ENCODE measurements around the gene ZNF316.
"Not testable (repeated sequence)": the region's sequence is repeated elsewhere in the genome, so short reads cannot be mapped to it uniquely, and the experiment has no call there.

The ZNF316 gene

DNA sequence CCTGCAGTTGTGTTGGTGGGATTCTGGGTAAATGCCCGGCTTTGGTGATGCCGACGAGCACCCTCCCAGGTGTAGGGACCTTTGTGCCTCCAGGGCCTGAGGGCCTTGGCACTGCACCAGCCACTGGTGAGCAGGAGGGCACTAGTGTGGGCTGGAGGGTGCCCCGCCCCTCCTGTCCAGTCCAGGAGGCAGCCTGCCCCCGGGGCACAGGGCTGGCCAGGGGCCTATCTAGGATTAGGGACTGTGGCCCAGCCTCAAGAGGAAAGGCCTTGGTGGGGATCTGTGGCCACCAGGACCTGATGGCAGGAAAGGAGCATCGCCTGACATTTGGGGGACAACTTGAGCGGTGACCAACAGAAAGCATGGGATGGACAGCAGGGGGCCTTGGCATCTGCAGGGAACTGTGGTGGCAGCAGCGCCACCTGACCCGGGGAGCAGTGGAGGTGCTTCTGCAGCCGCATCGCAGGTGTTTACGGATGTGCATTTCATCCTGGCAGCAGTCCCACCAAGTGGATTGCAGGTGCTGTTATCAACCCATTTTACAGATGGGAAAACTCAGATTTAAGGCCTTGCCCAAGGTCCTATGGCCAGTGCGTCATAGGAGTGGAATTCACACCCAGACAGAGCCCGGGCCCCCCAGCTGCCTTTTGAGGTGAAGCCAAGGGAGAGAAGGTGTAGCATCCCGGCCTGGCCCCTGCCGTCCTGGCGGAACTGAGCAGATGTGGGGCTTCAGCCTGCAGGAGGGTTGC lies 11.1 kb downstream of the ZNF316 start:
- DNase-seq: no peak

GRCh38 chr7:6648815-6649104 lies 11.6 kb downstream of the ZNF316 start:
- no peak for DNase-seq

DNA sequence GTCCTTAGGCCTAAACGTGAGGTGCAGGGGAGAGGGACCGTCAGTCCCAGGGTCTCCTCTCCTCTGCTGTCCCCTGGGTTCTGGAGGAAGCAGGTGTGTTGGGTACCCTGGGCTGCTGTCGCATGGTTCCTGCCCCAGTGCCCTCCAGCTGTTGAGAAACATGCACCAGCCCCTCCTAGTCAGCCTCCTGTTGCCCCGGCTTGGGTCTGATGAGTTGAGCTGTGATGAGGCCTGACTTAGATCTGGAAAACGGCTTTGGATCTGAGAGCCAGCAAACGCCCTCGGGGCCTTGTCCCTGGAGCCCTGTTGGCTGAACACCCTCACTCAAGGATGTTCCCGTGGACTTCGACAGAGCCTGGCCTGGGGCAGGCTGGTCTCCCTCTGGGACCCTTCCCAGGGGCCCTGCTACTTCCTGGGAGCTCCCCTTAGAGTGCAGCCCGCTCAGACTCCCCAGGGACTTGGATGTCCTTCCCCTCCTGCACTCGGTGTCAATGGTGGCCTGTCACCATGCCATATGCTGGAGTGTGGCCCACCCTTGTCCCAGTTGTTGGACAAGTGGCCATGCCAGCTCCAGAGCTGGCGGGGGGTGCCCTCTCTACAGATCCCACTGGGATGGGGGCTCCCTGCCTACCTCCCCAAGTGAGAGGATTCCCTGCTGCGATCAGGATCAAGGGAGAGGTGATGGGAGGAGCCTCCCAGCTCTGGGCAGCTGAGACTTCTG lies 12.3 kb downstream of the ZNF316 start:
- DNase-seq: no peak

DNA sequence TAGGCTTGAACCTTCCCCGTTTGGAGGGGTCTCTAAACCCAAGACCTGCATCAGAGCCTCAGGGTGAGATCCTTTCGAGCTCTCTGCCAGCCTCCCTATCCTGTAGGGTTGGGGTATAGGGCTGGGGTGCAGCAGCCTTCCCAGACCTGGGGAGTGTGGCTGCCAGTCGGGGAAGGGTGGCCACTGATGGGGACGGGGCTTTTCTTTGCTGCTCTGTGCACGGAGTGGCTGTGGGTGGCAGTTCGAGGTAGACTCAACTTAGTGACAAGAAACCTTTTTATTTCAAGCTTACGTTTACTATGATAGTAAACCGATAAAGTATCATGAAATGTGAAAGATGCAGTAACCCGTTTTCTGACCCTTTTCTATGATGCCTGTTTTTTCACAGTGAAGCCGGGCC lies 13.0 kb downstream of the ZNF316 start:
- no peak for DNase-seq

- no peak for DNase-seq
Measured at GRCh38 chr7:6650521-6651011, 13.4 kb downstream of the ZNF316 start.

DNA sequence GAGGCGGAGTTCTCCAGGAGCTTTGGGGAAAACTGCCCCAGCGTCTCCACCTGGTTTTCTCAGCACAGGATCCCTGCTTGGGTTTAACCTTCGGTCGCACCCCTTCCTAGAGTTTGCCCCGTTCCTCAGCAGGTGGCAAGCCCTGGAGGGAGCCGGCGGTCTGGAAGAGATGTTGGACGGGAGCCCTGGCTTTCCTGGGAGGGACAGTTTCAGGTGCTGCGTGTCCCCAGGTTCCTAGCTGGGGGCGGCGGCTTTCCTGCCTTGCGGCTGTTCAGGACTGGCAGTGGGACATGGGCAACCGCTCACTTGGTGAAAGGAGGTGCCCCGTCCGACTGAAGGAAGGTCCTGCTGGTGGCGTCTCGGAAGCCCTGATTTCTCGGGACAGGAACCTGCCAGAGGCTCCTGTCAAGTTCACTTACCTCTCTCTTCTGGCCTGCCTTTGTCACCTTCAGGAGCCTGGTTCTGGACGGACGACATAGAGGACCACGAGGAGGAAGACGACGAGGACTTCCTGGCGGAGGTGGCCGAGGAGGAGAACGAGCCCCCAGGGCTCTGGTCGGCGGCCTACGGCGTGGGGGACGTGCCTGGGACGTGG lies 14.8 kb downstream of the ZNF316 start:
- no peak for DNase-seq

GRCh38 chr7:6652446-6653011 lies 15.4 kb downstream of the ZNF316 start:
- no peak for DNase-seq

DNA sequence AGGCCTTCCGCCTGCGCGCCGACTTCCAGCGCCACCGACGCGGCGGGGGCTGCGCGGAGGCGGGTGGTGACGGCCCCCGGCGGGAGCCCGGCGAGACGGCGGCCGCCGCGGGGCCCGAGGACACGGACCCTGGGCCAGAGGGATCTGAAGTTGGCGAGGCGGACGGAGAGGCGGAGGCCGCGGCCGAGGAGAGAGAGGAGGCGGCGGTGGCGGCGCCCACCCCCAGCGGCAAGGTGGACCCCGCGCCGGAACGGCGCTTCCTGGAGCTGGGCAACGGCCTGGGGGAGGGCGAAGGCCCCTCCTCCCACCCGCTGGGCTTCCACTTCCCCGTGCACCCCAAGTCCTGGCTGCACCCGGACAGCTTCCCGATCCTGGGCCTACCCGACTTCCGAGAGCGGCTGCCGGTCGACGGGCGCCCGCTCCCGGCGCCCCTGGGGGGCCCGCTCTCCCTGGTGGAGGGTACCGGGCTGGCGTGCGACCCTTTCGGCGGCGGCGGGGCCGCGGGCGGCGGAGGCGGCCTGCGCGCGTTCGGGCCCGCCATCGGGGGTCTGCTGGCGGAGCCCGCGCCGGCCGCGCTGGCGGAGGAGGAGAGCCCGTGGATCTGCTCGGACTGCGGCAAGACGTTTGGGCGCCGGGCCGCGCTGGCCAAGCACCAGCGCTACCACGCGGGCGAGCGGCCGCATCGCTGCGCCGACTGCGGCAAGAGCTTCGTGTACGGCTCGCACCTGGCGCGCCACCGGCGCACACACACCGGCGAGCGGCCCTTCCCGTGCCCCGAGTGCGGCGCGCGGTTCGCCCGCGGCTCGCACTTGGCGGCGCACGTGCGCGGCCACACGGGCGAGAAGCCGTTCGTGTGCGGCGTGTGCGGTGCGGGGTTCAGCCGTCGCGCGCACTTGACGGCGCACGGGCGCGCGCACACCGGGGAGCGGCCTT lies 16.2 kb downstream of the ZNF316 start:
- no peak for DNase-seq

- DNase-seq: no peak
Measured at GRCh38 chr7:6654113-6654841, 17.2 kb downstream of the ZNF316 start.

DNA sequence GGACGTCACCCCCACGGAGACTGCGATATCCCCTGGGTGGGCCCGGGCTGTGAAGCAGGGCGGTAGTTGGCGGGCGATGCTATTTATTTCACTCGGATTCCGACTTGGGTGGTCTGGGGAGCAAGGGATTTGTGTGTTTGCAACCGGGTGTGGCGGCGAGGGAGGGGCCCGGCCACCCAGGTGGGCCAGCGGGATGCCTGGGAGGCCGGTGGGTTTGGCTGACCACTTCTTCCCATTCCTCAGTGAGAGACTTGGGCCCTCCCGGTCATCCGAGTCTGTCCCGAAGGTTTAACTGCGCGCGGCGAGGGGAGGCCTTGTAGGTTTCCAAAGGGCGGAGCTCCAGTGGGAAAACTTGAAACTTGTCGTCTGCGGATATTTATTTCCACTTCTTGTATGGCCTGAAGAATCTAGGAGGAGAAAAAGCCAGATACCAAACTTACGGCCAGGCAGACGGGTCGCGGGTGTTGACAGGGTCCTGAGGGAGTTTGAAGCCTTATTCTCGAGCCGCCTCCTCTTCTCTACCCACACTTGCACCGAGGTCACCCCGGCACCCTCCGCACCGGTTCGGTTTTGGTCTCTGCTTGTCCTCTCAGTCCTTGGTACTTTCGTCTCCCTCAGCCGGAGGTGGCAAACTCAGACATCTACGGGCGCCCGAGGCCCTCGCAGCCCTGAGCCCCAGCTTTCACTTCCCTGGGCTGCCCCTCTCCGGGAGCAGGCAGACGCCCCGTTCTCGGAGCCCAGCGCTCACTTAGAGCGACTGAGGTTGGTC lies 17.9 kb downstream of the ZNF316 start:
- DNase-seq: no peak

- no peak for DNase-seq
Measured at GRCh38 chr7:6655636-6656385, 18.7 kb downstream of the ZNF316 start.

GRCh38 chr7:6656413-6656812 lies 19.3 kb downstream of the ZNF316 start:
- no peak for DNase-seq

DNA sequence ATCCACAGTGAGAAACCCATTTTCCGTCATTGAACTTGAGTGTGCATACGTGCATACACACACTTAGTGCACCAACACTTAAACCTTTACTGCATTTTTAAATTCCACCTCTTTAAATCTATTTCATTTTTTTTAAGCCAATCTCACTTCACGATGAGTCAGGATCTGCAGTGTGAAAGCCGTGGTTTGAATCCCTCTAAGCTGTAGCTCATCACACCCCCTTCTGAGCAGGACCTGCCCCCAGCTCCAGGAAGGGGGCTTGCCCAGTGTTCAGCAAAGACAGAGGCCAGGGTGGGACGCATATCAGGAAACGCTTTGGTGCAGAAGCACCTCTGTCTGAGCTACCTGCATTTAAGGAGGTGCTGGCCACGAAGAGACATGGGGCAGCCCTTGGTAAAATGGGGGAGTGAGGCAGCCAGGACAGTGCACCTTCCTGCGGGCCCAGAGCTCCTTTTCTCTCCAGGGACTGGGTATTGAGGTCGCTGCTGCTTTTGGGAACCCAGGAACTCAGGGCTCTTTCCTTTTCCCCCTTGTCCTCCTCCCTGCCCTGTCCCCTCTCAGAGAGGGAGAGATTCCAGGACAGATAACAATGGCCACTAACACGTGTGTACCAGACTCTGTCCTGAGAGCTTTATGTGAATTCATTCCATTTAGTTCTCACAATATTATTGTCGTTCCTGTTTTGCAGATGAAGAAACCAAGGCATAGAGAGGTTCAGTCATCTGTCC lies 21.7 kb downstream of the ZNF316 start:
- DNase-seq: no peak

- not testable (repeated sequence) for DNase-seq
Measured at GRCh38 chr7:6670851-6671250, 33.7 kb downstream of the ZNF316 start.

- DNase-seq: no peak
Measured at GRCh38 chr7:6675807-6676405, 38.8 kb downstream of the ZNF316 start.

GRCh38 chr7:6680146-6680545 lies 43.0 kb downstream of the ZNF316 start:
- no peak for DNase-seq

- no peak for DNase-seq
Measured at GRCh38 chr7:6691103-6691502, 54.0 kb downstream of the ZNF316 start.

- DNase-seq: no peak
Measured at GRCh38 chr7:6691609-6692106, 54.5 kb downstream of the ZNF316 start.

- DNase-seq: no peak
Measured at GRCh38 chr7:6700793-6701192, 63.7 kb downstream of the ZNF316 start.
